GM23248 (cell line): ENCODE results near the gene SPTBN4.

ENCODE experiments used
- EZH2 ChIP-seq: fragments of 200-600 bp; sonication (generic); IDR thresholded peaks from 2 replicates; pipeline ENCODE4 v1.6.1; 2018; ENCODE audit warnings: antibody characterized with exemption, mild to moderate bottlenecking; ENCODE audit not compliant: insufficient read depth, poor library complexity, severe bottlenecking
- EZH2phosphoT487 ChIP-seq: fragments of 200-600 bp; sonication (generic); IDR thresholded peaks from 2 replicates; pipeline ENCODE4 v1.6.1; 2018; ENCODE audit warnings: antibody characterized with exemption, moderate library complexity, mild to moderate bottlenecking, low read depth; ENCODE audit not compliant: insufficient read depth

- TF ChIP-seq EZH2 (no peak), EZH2phosphoT487 (no peak)
Measured at GRCh38 chr19:40423938-40424337, 42.9 kb upstream of the SPTBN4 start.
